HG03521 (cell line): Measurements from ENCODE around the gene CHST12.
A peak's percentile ranks its signal among the peaks of the same experiment; 100 is the strongest.

Experiments used
- ATAC-seq: cut with Tn5 transposase; IDR thresholded peaks from one replicate; pipeline ENCODE4 v1.9.1; 2021; ENCODE audit warnings: mild to moderate bottlenecking, moderate library complexity; ENCODE audit not compliant: unreplicated experiment

CHST12 gene

DNA sequence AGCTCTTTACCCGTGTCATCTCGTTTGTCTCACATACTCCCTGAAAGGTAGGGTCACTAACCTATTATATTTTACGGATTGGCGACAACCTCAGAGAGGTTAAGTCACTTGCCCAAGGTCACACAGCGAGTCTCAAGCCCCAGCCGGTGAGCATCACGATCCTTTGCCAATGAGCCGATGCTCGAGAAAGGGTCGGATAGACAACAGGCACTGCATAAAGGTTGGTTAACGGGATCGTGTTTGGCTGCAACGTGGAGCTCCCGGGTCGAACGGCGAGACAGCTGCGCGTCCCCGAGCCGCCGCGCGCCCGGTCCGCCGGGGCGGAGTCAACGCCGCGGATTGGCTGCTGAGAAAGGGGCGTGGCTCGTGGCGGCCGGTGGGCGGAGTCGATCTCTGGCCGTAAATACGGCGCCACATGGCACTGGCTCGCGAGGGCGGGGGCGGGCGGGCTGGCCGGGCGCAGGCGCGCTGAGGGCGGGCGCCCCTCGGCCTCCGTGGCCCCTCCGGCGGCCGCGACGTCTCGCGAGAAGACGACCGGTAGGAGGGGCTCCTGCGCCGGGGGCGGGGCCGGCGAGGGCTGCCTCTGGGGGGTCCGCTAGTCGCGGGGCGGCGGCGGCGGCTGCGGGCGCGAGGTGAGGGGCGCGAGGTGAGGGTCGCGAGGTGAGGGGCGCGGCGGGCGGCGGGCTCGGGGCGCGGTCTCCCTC, at the start of gene CHST12:
Gene CHST12 (plus strand): TSS at position 598 of the 704 bp plus-strand sequence. CDS start 29,029 bp downstream, outside the sequence.
- peak; percentile 46 for ATAC-seq

DNA sequence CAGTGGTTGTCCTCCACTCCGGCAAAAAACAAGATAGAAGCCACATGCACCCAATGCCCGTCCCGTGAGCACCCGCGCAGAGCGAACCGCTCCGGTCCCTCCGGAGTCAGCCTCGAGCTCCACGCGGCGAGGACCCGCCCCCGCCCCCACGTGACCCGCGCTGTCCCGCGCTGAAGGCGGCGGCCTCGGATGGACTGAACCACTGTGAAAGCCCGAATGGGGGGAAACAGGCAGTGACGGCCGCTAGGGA, 49.5 kb upstream of the CHST12 start:
- peak; percentile 39 for ATAC-seq

DNA sequence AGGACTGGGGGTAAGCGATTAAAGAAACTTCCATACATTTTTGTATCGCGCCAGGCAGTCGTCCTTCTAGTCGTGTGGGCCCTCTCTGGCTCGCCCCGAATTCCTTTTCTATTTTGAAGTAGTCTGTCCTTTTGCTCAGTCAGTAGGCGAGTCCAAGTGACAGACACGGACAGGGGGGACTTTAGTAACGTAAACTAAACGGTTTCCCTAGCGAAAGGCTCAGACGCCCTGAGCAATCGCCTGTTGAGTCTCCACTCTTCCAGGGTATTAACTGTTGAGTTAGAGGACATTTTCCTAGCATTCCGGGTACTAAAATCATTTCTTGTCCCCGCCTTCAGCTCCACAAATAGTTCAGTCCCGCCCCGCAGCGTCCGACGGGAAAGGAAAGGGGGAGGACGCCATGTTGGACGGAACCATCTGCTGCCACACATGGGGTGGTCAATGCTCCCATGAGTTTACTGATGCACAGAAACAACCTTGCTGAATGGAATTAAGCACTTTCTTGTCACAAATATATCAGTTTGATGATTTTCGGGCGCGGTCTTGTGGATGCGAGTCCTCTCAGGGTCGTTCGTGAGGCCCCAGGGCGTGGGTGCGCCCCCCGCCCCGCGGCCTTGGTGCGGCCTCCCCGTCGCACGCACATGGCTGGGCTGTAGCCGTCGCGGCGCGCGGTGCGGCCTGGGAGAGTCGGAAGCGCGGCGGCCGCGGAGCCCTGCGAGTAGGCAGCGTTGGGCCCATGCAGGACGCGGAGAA, 49.0 kb upstream of the CHST12 start, which contains the start of gene EIF3B:
Gene EIF3B (plus strand): TSS at position 642 of the 753 bp plus-strand sequence. CDS start 95 bp downstream, at position 737.
- peak; percentile 82 for ATAC-seq

DNA sequence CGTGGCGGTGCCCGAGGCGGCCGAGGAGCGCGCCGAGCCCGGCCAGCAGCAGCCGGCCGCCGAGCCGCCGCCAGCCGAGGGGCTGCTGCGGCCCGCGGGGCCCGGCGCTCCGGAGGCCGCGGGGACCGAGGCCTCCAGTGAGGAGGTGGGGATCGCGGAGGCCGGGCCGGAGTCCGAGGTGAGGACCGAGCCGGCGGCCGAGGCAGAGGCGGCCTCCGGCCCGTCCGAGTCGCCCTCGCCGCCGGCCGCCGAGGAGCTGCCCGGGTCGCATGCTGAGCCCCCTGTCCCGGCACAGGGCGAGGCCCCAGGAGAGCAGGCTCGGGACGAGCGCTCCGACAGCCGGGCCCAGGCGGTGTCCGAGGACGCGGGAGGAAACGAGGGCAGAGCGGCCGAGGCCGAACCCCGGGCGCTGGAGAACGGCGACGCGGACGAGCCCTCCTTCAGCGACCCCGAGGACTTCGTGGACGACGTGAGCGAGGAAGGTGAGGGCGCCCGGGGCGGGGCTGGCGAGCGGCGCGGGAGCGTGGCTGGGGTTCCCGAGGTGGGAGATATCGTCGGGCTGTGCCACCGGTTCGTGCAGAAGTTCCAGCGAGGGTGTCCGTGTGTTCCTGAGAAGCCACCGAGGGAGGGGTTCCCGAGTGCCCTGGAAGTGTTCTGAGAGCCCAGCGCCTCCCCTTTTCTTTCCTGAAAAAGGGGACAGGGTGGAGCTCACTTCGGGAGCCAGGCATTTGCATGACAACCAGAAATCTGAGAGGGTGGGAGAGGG, 48.3 kb upstream of the CHST12 start:
- peak; percentile 20 for ATAC-seq

DNA sequence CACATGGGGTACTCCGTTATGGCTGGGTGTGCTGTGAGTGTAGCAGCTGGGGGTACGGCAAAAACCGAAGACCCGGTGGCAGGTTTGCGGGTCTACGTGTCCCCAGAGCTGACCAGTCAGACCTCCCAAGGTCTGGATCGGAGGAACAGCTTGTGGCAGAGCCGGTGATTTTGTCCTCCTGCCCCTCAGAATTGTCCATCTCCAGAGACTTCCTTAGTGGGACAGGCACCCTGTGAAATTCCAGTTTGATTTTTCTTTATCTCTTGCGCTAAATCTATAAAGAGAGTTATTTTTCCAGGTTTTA, 47.8 kb upstream of the CHST12 start:
- no peak for ATAC-seq

DNA sequence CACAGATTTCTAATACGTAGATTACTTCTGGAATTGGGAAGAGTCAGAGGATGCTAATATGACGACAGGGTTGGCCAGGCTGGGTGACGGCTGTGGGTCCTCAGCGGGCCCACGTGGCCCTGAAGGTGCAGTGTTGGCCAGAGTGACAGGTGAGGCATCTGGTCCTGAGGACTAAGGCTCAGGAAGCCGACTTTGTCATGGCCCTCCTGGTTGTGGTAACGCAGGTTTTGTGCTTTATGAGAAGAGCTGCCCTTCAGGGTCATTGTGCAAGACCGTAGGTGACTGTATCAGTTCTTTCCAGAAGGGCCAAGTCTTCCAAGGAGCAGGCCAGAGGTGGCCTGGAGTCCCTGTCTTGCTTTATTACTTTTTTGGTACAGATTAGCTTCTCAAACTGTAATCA, 46.2 kb upstream of the CHST12 start:
- no peak for ATAC-seq

DNA sequence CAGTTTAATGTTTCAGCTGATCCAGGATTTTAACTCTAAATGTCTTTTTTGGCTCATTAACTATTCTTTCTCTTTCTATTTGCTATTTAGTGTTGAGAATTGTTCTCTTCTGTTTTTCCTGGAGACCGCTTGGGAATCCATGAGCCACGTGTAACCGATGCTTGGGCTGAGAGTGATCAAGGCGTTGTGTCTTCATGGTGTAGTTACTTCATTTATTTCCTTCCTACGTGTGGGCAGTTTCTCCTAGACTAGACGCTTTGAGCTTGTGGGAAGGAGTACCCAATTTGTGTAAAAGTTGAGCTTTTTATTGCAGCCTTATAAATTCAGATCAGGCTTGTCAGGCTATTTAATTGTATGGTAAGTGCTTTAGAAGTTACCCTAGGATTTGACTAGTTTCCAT, 45.8 kb upstream of the CHST12 start:
- no peak for ATAC-seq

DNA sequence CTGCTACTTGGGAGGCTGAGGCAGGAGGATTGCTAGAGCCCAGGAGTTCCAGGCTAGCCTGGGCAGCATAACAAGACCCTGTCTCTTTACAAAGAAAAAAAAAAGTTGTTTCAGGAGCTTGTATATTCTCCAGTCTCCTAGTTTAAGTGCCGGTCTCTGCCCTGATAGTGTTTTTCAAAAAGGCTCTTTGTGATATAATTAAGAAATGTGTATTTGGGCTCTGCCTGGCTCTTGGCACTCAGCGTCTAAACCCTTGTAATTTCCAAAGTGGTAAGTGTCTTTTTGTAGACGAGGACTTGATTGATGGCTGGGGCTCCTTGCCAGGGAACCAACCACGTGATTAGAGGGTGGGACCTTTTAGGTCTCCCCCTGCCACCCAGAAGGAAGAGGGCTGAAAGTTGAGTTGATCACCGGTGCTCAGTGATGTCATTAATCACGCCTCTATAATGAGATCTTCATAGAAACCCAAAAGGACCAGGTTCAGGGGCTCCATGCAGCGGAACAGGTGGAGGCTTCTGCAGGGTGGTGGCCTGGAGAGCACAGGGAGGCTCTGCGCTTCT, 44.4 kb upstream of the CHST12 start:
- ATAC-seq, result no peak

DNA sequence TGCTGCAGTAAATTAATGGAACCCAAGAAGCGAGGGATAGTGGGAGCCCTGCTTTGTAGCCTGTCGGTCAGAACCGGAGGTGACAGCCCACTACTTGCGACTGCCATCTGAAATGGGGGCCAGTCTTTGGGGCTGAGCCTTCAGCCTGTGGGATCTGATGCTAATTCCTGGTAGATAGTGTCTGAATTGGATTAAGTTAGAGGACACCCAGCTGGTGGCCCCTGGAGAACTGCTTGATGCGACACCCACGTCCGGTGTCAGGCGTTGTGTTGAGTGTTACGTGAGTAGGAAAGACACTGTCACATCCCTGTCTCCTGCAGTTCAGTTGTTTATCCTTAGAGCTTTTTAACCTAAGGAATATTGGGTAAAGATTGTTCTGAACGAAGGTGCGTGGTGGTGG, 43.8 kb upstream of the CHST12 start:
- ATAC-seq, result no peak

DNA sequence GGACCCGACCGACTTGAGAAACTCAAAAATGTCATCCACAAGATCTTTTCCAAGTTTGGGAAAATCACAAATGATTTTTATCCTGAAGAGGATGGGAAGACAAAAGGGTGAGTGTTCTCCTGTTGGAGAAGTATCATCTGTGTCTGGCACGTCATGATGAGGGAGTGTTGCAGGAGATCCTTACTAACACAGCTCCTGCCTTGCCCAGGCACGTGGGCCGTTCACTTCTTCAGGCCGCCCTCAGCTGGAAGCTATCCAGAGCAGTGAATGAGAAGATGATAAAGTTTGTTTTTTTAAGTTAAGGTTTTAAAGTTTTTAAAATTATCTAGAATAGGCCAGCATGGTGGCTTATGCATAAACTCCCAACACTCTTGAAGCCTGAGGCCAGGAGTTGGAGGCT, 42.6 kb upstream of the CHST12 start:
- no peak for ATAC-seq

DNA sequence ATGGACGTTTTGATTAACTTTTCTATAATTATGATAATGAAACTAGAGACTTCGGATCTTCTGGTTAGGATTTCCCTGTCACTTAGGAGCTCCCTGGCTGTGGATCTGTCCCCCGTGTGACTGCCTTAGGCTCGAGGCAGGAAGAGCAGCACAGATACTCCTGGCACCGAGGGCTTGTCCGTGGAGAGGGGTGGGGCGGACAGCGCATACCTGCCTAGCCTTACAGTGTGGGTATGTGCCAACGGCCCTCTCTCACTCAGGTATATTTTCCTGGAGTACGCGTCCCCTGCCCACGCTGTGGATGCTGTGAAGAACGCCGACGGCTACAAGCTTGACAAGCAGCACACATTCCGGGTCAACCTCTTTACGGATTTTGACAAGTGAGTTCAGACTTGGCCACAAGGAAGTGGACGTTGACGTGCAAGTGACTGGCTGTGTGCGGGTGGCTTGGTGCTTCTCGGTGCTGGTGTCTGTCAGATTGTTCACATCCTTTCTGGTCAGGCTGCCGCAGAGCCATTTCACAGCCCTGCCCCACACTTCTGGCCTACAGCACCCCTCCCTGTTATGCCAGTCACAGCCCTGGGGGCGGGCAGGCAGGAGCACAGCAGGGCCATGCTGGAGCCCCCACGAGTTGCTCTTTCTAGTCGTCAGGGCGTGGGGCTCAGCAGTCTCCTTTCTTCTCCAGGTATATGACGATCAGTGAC, 40.9 kb upstream of the CHST12 start:
- no peak for ATAC-seq

DNA sequence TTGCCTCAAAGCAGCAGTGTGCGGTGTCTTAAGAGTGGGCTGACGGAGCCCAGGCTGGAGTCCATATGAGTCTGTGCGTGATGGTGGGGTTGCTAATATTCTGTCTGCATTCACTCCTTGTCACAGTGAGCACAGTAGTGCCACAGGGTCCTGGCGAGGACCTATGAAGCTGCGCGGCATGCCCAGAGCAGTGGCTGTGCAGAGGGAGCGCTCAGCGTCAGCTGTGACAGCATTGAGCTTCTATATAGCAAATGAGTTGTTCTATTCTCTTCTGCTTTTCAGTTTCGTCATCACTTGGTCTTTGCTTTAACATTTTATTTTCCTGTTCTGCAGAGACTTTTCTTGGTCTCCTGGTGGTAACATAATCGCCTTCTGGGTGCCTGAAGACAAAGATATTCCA, 34.3 kb upstream of the CHST12 start:
- no peak for ATAC-seq

DNA sequence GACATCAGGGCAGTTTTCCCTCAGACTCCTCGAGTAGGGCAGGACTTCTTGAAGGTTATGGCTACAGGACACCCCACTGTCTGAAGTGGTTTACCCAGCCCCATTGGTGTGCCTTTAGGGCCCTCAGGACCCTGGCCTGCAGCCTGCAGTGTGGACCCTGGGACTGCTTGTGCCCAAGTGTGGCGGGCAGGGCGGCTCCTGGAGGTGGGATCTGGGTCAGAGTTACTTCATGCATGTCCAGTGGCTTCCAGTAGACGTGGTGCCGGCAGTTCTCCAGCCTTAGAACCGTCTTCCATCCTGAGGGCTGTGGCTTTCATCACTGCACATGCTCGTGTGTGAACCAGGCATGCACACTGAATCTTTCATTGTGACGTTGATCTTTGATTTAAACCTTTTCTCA, 32.1 kb upstream of the CHST12 start:
- ATAC-seq, result no peak

DNA sequence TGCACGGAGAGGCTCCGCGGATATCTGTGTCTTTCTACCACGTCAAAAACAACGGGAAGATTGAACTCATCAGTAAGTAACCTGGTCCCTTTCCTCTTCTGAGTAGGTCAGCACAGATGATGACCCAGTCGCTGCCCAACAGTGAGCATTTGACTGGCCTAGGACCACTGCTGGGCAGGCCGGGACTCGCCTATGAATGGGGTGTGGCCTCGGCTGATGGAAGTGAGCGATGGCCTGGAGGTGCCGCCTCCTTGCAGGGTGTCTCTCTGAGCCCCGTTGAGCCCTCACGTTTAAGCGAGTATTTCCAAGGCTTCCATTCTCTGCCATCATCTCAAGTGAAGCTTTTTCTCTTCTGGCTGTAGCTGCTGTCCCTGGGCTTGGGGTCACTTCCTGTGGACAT, 30.7 kb upstream of the CHST12 start:
- ATAC-seq, result no peak

DNA sequence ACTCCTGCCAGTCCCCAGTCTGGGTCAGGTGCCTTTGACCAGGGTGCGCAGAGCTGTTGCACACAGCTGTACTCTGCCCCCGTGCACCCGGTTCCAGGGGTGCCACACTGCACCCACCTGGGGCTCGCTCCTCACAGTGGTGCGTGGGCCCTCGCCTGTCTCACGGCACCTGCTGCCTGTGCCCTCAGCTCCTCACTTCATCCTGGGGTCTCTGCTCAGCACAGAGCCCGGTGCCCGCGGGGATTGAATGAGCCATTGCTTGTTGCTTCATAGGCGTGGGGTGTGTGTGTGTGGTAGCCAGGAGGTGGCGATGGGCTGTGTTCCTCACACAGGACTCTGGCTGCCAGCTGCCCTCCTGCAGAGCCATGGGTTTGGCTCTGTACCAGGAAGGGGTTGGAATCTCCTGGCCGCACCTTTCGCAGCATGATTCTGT, 30.3 kb upstream of the CHST12 start:
- no peak for ATAC-seq

DNA sequence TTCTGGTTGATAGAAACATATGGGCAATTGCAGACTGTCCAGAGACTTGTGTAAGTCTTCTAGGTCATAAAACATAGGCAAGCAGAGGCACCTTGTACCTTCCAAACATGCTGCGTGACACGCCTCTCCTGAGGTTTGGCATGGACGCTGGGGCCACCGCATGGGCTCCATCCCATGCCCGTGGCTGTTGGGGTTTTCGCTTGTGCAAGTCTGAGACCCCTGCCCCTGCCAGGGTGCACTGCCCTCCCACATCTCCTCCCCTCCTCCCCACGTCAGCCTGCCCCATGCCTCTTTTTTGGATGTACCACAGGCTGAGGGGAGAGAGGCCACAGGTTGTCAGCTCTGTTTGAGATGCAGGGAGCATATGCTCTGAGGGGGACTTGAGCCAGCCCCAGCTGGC, 29.8 kb upstream of the CHST12 start:
- ATAC-seq, result no peak

DNA sequence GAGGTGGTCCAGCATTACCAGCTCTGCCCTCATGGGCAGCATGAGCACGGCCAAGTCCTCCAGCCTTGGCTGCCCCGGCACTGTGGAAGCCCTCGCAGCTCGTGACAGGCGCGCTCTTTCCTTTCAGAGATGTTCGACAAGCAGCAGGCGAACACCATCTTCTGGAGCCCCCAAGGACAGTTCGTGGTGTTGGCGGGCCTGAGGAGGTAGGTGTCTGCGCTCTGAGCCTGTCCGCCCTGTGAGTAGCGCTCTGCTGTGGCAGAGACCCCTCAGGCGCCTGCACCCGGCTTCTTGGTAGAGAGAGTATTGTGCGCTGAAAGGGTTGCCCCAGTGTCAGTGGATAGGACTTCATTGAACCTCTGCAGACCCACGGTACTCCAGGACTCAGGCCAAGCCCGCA, 29.0 kb upstream of the CHST12 start:
- ATAC-seq, result no peak

DNA sequence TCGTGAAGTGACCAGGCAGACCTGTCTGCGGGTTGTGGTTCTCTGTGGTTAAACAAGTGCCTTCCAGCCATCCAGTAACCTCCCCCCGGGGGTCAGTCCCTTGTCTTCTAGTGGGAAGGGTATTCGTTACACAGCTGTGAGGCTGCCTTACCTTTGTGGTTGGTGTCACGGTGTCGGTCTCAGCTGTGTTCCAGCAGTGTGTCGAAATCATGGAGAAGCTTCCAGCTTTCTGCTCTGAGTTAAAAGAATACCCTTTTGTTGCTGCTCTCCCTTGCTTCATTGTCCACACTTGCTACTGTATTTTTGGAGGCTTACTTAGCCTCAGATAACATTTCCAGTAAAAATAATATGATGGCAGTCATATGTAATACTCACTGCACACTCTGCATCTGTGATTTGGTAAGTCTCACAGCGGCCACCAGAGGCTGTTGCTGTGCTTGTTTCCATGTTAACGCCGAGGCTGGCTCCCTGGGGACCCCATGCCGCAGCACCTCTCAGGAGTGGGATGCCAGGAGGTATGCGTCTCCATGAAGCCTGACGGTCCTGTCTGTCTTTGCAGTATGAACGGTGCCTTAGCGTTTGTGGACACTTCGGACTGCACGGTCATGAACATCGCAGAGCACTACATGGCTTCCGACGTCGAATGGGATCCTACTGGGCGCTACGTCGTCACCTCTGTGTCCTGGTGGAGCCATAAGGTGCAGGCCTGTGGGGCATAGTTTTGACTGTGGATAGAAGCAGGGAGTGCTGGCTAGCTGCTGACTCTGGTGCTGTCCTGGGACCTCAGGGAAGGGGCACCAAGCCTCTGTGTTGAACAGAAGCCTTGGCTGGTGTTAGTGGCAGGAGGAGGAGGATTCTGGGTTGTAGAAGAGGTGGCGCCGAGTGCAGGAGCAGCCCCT, 28.3 kb upstream of the CHST12 start:
- no peak for ATAC-seq

DNA sequence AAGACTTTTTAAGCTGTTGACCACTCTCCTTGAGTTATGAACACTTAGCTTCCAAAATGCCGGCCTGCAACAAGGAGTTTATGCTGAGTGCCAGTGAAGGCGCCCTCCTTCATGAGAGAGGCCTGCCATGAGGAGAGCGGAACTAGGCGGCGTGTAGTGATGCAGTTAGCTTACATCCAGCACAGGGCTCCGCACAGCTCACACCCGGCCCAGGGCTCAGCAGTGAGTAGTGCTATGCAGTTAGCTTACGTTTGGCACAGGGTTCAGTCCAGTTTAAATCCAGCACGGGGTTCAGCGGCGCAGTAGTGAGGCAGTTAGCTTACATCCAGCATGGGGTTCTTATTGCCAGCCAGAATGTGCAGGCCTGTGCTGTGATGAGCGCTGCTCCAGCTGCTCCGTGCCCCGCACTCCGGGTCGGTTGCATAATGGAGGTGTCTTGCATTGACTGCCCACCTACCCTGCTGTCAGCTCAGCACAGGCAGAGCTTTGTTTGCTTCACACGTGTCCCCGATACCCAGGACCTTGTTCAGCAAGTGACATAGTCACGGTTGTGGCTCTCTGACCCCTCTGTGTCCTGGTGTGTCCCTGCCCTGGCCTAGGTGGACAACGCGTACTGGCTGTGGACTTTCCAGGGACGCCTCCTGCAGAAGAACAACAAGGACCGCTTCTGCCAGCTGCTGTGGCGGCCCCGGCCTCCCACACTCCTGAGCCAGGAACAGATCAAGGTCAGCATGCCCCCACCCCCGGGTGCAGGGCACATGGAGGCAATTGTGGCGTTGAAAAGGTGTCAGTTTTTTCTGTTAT, 26.9 kb upstream of the CHST12 start:
- no peak for ATAC-seq
